Transverse colon (tissue), 3 donors: Measurements from ENCODE around the gene P2RY6.

Source experiments
- CTCF ChIP-seq, 5 experiments: fragments of 200-600 bp in 3 of 5; fragments of 450-650 bp in 2 of 5; sonication (generic) in 3 of 5; IDR thresholded peaks; 1 replicate in 2 of 5; 2 replicates in 3 of 5; pipeline ENCODE4 v1.5.1; 2016 to 2017; ENCODE audit warnings: antibody characterized with exemption in 5 of 5, inconsistent platforms in 3 of 5, mild to moderate bottlenecking in 2 of 5, moderate library complexity in 1 of 5
- EP300 ChIP-seq: sonication (generic); formaldehyde crosslinking; IDR thresholded peaks from one replicate; pipeline ENCODE4 v1.6.1; 2017; ENCODE audit warnings: antibody characterized with exemption, low read depth

- TF ChIP-seq CTCF (IDR thresholded peaks at IDR 0.05) (no peak), EP300 (no peak)
These were observed 53.2 kb downstream of the P2RY6 start for GRCh38 chr11:73325036-73325981.
